Fibroblast of pulmonary artery (primary cell): ENCODE measurements around the gene GLIS1.

ENCODE experiments used
- DNase-seq: peaks from one replicate; pipeline ENCODE4 v3.0.0-alpha.2; 2010; ENCODE audit warnings: low read depth
- H3K4me3 ChIP-seq: replicated peaks from 2 replicates; pipeline ENCODE4 v1.5.1; 2011; ENCODE audit warnings: low read depth, mild to moderate bottlenecking, control low read depth, low read length, moderate library complexity
- TF ChIP-seq, protein P1 (sequence below): IDR thresholded peaks from 2 replicates; pipeline ENCODE4 v1.5.1; 2011; ENCODE audit warnings: mild to moderate bottlenecking, control low read depth, low read length, inconsistent platforms; ENCODE audit errors: missing control alignments

Gene GLIS1

GRCh38 chr1:53688381-53689102 lies 50.4 kb downstream of the GLIS1 start:
- no peak for DNase-seq
- TF ChIP-seq, protein P1, sequence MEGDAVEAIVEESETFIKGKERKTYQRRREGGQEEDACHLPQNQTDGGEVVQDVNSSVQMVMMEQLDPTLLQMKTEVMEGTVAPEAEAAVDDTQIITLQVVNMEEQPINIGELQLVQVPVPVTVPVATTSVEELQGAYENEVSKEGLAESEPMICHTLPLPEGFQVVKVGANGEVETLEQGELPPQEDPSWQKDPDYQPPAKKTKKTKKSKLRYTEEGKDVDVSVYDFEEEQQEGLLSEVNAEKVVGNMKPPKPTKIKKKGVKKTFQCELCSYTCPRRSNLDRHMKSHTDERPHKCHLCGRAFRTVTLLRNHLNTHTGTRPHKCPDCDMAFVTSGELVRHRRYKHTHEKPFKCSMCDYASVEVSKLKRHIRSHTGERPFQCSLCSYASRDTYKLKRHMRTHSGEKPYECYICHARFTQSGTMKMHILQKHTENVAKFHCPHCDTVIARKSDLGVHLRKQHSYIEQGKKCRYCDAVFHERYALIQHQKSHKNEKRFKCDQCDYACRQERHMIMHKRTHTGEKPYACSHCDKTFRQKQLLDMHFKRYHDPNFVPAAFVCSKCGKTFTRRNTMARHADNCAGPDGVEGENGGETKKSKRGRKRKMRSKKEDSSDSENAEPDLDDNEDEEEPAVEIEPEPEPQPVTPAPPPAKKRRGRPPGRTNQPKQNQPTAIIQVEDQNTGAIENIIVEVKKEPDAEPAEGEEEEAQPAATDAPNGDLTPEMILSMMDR: no peak
- H3K4me3 ChIP-seq: no peak overlapping the region

GRCh38 chr1:53687901-53688300 lies 51.1 kb downstream of the GLIS1 start:
- TF ChIP-seq, protein P1: no peak
- no peak for DNase-seq
- H3K4me3 ChIP-seq: no peak overlapping the region

DNA sequence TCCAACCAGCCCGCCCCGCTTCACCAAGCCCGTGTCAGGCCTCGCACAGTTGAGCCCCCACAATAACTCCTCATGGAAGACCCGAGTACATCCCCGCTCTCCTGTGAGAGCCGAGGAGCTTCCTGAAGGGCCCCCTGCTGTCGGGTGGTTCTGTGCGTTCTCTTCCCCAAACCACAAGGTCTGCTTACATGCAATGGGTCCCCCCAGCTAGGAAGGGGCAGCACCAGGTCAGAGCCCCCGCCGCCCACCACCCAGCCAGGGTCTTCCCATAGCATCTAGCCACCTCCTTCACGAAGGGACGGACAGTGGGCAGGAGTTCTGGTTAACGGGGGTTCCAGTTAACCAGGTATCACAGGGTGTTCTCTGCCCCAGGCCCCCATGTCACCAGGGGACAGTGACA lies 51.5 kb downstream of the GLIS1 start:
- TF ChIP-seq, protein P1: no peak
- no peak for DNase-seq

GRCh38 chr1:53686965-53687267 lies 52.0 kb downstream of the GLIS1 start:
- H3K4me3 ChIP-seq: no peak overlapping the region
- no peak for DNase-seq
- TF ChIP-seq, protein P1: no peak

More for the DNA sequence above, 51.5 kb downstream of the GLIS1 start:
- H3K4me3 ChIP-seq: no peak overlapping the region

DNA sequence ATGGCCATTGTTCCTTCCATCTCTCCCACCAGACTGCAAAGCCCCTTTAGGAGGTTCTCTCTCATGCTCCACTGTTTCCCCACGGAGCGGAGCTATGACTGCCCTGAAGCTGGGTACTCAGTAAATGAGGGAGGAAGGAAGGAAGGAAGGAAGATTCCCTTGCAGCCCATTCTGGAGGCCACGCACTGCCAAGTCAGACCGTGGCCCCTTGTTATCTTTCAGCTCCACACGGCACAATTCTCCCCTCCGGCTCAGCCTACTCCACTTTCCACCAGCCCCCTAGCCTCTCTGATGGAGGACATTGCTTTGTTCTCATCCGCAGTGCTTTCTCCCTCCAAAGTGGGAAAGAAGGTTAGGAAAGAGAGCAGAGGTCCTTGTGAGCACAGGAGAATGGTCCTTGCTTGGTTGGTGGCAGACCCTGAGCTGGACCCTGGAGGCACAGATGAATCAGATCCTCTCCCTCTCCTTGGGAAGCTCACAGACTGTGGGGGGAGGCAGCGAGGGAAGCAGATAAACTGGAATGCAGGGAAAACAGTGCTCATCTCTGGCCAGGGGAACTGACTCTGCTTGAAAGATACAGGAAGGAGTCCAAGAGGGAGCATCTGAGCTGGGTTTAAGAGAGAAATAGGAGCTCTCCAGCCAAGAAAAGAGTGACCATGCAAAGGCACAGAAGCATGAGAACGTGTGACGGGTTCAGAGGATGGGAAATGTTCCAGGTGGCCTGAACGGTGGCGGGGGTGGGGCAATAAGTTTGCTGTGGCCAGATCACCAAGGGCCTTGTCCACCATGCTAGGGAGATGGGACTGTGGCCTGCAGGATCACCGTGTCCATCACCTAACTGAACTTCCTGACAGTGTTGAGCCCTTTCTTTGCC lies 52.6 kb downstream of the GLIS1 start:
- TF ChIP-seq, protein P1: no peak
- no peak for DNase-seq
- H3K4me3 ChIP-seq: no peak overlapping the region

- TF ChIP-seq, protein P1: no peak
- peak; percentile 10 for DNase-seq
- H3K4me3 ChIP-seq: no peak overlapping the region
Measured at GRCh38 chr1:53685272-53686051, 53.5 kb downstream of the GLIS1 start.
